Measurements from ENCODE around the gene GTF2H2. TPM values are rescaled to one million over a fixed set of nuclear protein-coding genes. Genes with fewer than 3 reads are reported as not detected.
"Not testable (repeated sequence)": the region's sequence is repeated elsewhere in the genome, so short reads cannot be mapped to it uniquely, and the experiment has no call there.

Gene GTF2H2
- total and polyA plus RNA-seq, 4 experiments from 2014 or later = 9.9 to 60.7 (median 33.8) TPM

DNA sequence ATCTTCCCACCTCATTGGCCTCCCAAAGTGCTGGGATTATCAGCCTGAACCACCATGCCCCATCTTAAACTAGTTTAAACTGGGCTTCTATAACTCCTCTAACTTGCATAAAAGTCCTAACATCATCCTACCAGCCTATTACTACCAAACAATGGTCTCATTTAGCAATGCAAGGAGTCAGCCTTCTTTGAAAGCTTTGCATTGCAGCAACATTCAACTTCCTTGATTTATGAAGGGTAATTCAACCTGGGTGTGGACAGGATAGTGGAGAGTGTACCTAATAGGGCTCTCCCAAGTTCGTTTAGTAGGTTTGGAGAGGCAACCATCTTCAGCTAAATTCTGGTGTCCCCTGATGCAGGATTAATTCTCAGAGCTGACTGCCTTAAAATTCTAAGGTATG is 18.7 kb upstream of the GTF2H2 start:
- H3K9me3 Mint-ChIP-seq; H3K4me1 Mint-ChIP-seq; H3K36me3 Mint-ChIP-seq; H3K9me3 ChIP-seq (ENCODE audit: control insufficient read depth in 1 of 2, low read length in 2 of 2); CTCF ChIA-PET (ENCODE audit: partially characterized antibody); H3K4me1 ChIP-seq (ENCODE audit: insufficient read depth, low read length); POLR2A ChIA-PET (ENCODE audit: partially characterized antibody); H3K4me3 Mint-ChIP-seq; H3K27ac ChIP-seq (ENCODE audit: low read depth, low read length); H3K4me3 ChIP-seq (ENCODE audit: low read length in 2 of 2); H3K27ac Mint-ChIP-seq; DNase-seq; H3K27me3 ChIP-seq (ENCODE audit: insufficient read depth, low read length); intact Hi-C loops (cut with micrococcal nuclease); H3K27me3 Mint-ChIP-seq; H3K36me3 ChIP-seq (ENCODE audit: insufficient read depth, low read length): not testable (repeated sequence)

DNA sequence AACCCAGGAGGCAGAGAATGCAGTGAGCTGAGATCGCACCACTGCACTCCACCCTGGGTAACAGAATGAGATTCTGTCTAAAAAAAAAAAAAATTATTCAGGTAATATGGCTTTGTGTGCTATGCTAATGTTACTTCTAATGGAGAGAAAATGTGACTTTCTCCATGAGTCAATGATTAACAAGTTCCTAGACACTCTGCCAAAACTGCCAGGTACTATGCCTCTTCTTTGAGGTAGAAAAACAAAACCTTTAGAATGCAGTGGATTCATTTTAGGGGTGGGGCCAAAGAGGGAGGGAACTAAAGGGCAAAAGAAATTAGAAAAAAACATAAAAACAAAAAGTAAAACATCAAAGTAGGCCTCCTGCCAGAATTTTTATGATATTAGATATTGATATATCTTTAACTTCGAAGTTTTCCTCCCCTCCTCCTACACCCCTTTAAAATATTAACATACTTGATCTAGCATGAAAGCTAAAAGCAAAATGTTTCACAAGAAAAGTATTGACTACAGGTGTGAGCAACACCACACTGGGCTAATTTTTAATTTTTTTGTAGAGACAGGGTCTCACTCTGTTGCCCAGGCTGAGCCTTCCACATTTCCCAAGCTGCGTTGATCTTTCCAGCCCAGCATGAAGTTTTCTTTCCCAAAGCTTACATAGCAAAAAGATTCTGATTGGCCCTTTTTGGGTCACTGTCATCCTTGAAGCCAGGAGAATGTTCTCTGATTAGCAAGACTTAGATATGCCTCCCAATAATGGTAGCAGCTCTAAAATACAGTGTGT is 17.0 kb upstream of the GTF2H2 start:
- DNase-seq; H3K27me3 ChIP-seq (ENCODE audit: insufficient read depth, low read length); H3K4me1 ChIP-seq (ENCODE audit: insufficient read depth, low read length); intact Hi-C loops (cut with micrococcal nuclease); H3K27ac Mint-ChIP-seq; H3K27me3 Mint-ChIP-seq; H3K4me3 Mint-ChIP-seq; H3K9me3 ChIP-seq (ENCODE audit: control insufficient read depth in 1 of 2, low read length in 2 of 2); H3K4me3 ChIP-seq (ENCODE audit: low read length in 2 of 2); H3K9me3 Mint-ChIP-seq; H3K36me3 ChIP-seq (ENCODE audit: insufficient read depth, low read length); CTCF ChIA-PET (ENCODE audit: partially characterized antibody); POLR2A ChIA-PET (ENCODE audit: partially characterized antibody); H3K27ac ChIP-seq (ENCODE audit: low read depth, low read length); H3K4me1 Mint-ChIP-seq; H3K36me3 Mint-ChIP-seq: not testable (repeated sequence)

GRCh38 chr5:71082898-71083297 is 15.4 kb upstream of the GTF2H2 start:
- H3K27me3 Mint-ChIP-seq = not testable (repeated sequence)

GRCh38 chr5:71082340-71082739 is 14.9 kb upstream of the GTF2H2 start:
- H3K27me3 ChIP-seq (ENCODE audit: insufficient read depth, low read length); POLR2A ChIA-PET (ENCODE audit: partially characterized antibody); H3K27me3 Mint-ChIP-seq; H3K4me3 ChIP-seq (ENCODE audit: low read length in 2 of 2); H3K36me3 ChIP-seq (ENCODE audit: insufficient read depth, low read length); H3K9me3 ChIP-seq (ENCODE audit: control insufficient read depth in 1 of 2, low read length in 2 of 2); H3K9me3 Mint-ChIP-seq; H3K27ac ChIP-seq (ENCODE audit: low read depth, low read length); DNase-seq; H3K4me3 Mint-ChIP-seq; intact Hi-C loops (cut with micrococcal nuclease); H3K4me1 Mint-ChIP-seq; CTCF ChIA-PET (ENCODE audit: partially characterized antibody); H3K36me3 Mint-ChIP-seq; H3K27ac Mint-ChIP-seq; H3K4me1 ChIP-seq (ENCODE audit: insufficient read depth, low read length): not testable (repeated sequence)

More at GRCh38 chr5:71082898-71083297, 15.4 kb upstream of the GTF2H2 start:
- DNase-seq; H3K4me3 ChIP-seq (ENCODE audit: low read length in 2 of 2); H3K36me3 Mint-ChIP-seq; H3K9me3 Mint-ChIP-seq; H3K9me3 ChIP-seq (ENCODE audit: control insufficient read depth in 1 of 2, low read length in 2 of 2); H3K4me1 Mint-ChIP-seq; H3K27ac Mint-ChIP-seq; H3K4me1 ChIP-seq (ENCODE audit: insufficient read depth, low read length); H3K27ac ChIP-seq (ENCODE audit: low read depth, low read length); intact Hi-C loops (cut with micrococcal nuclease); H3K36me3 ChIP-seq (ENCODE audit: insufficient read depth, low read length); H3K4me3 Mint-ChIP-seq; H3K27me3 ChIP-seq (ENCODE audit: insufficient read depth, low read length); CTCF ChIA-PET (ENCODE audit: partially characterized antibody); POLR2A ChIA-PET (ENCODE audit: partially characterized antibody): not testable (repeated sequence)

GRCh38 chr5:71061322-71061721 is 6.2 kb downstream of the GTF2H2 start:
- CTCF ChIA-PET (ENCODE audit: partially characterized antibody); POLR2A ChIA-PET (ENCODE audit: partially characterized antibody); H3K36me3 ChIP-seq (ENCODE audit: insufficient read depth, low read length); intact Hi-C loops (cut with micrococcal nuclease); H3K9me3 ChIP-seq (ENCODE audit: control insufficient read depth in 1 of 2, low read length in 2 of 2); H3K4me1 ChIP-seq (ENCODE audit: insufficient read depth, low read length); H3K4me1 Mint-ChIP-seq; H3K27ac Mint-ChIP-seq; H3K9me3 Mint-ChIP-seq; H3K36me3 Mint-ChIP-seq; H3K4me3 ChIP-seq (ENCODE audit: low read length in 2 of 2); H3K4me3 Mint-ChIP-seq; H3K27me3 Mint-ChIP-seq; H3K27me3 ChIP-seq (ENCODE audit: insufficient read depth, low read length); H3K27ac ChIP-seq (ENCODE audit: low read depth, low read length); DNase-seq: not testable (repeated sequence)

- H3K9me3 ChIP-seq (ENCODE audit: control insufficient read depth in 1 of 2, low read length in 2 of 2); H3K4me1 Mint-ChIP-seq; H3K4me1 ChIP-seq (ENCODE audit: insufficient read depth, low read length); H3K36me3 ChIP-seq (ENCODE audit: insufficient read depth, low read length); H3K4me3 ChIP-seq (ENCODE audit: low read length in 2 of 2); CTCF ChIA-PET (ENCODE audit: partially characterized antibody); intact Hi-C loops (cut with micrococcal nuclease); H3K27ac Mint-ChIP-seq; H3K27ac ChIP-seq (ENCODE audit: low read depth, low read length); H3K9me3 Mint-ChIP-seq; H3K27me3 ChIP-seq (ENCODE audit: insufficient read depth, low read length); H3K4me3 Mint-ChIP-seq; POLR2A ChIA-PET (ENCODE audit: partially characterized antibody); H3K36me3 Mint-ChIP-seq; H3K27me3 Mint-ChIP-seq; DNase-seq: not testable (repeated sequence)
These were observed 8.1 kb downstream of the GTF2H2 start for GRCh38 chr5:71059426-71059825.

- DNase-seq; POLR2A ChIA-PET (ENCODE audit: partially characterized antibody); H3K4me1 Mint-ChIP-seq; H3K27me3 ChIP-seq (ENCODE audit: insufficient read depth, low read length); H3K9me3 Mint-ChIP-seq; H3K36me3 ChIP-seq (ENCODE audit: insufficient read depth, low read length); H3K27ac Mint-ChIP-seq; H3K9me3 ChIP-seq (ENCODE audit: control insufficient read depth in 1 of 2, low read length in 2 of 2); H3K36me3 Mint-ChIP-seq; intact Hi-C loops (cut with micrococcal nuclease); H3K4me1 ChIP-seq (ENCODE audit: insufficient read depth, low read length); H3K4me3 ChIP-seq (ENCODE audit: low read length in 2 of 2); H3K27me3 Mint-ChIP-seq; H3K4me3 Mint-ChIP-seq; CTCF ChIA-PET (ENCODE audit: partially characterized antibody); H3K27ac ChIP-seq (ENCODE audit: low read depth, low read length): not testable (repeated sequence)
These were observed 22.7 kb downstream of the GTF2H2 start for GRCh38 chr5:71044808-71045207.

DNA sequence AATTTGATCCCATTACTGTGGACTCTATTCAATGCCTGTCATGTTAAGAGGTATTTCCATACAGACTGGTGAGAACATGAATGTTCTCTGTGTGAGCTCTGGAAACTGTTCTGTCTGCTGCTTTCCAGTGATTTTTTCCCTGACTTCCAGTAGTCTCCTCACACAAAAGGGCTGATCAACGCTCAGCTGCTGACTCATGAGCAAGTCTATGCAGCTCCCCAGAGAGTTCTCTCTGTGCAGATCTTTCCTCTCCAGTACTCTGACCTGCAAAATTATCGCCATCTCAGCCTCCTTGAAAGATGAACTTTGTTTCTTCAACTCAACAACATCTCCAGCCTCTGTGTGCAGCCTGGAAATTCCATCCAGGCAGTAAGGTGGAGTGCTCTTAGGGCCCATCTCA is 23.3 kb downstream of the GTF2H2 start:
- CTCF ChIA-PET (ENCODE audit: partially characterized antibody); H3K27me3 Mint-ChIP-seq; H3K9me3 ChIP-seq (ENCODE audit: control insufficient read depth in 1 of 2, low read length in 2 of 2); H3K27ac ChIP-seq (ENCODE audit: low read depth, low read length); H3K4me1 ChIP-seq (ENCODE audit: insufficient read depth, low read length); POLR2A ChIA-PET (ENCODE audit: partially characterized antibody); H3K9me3 Mint-ChIP-seq; H3K4me3 ChIP-seq (ENCODE audit: low read length in 2 of 2); intact Hi-C loops (cut with micrococcal nuclease); H3K27me3 ChIP-seq (ENCODE audit: insufficient read depth, low read length); H3K4me3 Mint-ChIP-seq; H3K4me1 Mint-ChIP-seq; H3K27ac Mint-ChIP-seq; H3K36me3 Mint-ChIP-seq; H3K36me3 ChIP-seq (ENCODE audit: insufficient read depth, low read length); DNase-seq: not testable (repeated sequence)
